NCI-H2029 (cell line): ENCODE measurements around the gene PCDH8.

Source experiments
- DNase-seq: peaks from one replicate; lab custom pipeline; 2025; lab: John Stamatoyannopoulos, UW

PCDH8 gene, protein sequence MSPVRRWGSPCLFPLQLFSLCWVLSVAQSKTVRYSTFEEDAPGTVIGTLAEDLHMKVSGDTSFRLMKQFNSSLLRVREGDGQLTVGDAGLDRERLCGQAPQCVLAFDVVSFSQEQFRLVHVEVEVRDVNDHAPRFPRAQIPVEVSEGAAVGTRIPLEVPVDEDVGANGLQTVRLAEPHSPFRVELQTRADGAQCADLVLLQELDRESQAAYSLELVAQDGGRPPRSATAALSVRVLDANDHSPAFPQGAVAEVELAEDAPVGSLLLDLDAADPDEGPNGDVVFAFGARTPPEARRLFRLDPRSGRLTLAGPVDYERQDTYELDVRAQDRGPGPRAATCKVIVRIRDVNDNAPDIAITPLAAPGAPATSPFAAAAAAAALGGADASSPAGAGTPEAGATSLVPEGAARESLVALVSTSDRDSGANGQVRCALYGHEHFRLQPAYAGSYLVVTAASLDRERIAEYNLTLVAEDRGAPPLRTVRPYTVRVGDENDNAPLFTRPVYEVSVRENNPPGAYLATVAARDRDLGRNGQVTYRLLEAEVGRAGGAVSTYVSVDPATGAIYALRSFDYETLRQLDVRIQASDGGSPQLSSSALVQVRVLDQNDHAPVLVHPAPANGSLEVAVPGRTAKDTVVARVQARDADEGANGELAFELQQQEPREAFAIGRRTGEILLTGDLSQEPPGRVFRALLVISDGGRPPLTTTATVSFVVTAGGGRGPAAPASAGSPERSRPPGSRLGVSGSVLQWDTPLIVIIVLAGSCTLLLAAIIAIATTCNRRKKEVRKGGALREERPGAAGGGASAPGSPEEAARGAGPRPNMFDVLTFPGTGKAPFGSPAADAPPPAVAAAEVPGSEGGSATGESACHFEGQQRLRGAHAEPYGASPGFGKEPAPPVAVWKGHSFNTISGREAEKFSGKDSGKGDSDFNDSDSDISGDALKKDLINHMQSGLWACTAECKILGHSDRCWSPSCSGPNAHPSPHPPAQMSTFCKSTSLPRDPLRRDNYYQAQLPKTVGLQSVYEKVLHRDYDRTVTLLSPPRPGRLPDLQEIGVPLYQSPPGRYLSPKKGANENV

DNA sequence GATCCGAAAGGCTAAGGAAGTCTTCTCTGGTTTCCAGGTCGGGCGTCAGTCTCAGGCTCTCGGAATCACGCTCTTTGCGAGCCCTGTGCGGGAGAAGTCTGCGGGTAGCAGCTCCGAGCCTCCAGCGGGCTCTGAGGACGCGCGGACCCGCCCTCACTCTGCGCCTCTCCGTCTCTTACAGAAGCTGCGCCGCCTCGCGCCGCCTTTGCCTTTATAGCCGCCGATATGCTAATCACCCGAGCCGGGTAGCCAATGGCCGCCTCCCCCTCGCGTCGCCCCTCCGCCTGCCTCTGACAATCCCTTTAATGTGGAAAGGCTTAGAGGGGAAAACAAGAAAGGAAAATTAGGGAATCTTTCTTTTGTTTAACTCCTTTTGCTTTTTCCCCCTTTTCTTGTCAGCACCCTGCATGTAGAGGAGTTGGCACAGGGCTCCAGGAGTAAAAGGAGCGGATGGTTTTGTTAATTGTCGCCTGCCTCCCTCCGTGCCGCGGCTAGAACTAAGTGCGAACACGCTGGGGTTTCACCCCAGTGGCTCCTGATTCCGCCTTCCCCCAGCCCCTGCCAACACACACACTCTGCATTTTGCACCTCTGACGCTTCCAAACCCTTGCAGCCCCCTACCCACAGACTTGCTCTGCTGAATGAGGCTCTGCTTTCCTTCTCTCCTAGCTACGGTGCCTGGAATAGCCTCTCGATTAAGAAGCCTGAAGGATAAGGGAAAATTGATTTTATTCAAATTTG, at the start of gene PCDH8:
Gene PCDH8 (minus strand): TSS at position 186 of the 741 bp plus-strand sequence. CDS start 204 bp downstream, outside the sequence.
- peak; percentile 63 for DNase-seq

DNA sequence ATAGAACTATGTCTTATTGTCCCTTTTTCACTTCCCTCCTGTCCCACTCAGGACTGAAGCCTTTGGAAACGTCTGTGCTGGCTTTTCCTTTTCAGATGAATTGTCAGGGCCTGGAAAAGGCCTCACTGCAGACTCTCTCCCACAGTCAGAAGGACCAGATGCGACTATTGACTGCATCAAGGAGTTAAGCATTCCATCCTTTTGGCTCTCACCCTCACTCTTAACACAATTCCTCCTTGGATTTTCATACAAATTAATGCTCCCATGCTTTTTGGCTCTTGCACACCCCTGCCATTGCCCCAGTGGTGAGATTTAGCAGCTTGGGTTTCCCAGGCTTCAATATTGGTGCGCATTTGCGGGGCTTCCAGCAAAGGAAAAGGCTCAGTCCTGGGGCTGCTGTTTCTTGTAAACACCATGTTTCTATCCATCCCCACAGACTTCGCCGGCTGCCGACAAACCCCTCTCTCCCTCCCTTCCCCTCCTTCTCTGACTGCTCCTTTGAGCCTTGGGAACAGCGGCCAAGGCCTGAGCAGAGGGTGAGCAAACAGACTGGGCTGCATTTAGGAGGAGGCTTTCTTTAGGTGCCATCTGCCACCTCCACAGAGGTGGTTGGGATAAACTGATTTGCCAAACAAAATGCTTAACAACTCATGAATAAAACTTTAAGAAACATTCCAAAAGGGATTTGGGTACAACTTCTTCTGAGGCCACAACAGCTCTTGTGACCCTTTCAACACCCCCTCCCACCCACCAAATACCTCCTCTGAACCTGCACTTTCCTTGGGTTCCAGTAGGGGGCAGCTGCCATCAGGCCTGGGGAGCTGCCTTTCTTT, 48.6 kb upstream of the PCDH8 start:
- DNase-seq, result no peak

DNA sequence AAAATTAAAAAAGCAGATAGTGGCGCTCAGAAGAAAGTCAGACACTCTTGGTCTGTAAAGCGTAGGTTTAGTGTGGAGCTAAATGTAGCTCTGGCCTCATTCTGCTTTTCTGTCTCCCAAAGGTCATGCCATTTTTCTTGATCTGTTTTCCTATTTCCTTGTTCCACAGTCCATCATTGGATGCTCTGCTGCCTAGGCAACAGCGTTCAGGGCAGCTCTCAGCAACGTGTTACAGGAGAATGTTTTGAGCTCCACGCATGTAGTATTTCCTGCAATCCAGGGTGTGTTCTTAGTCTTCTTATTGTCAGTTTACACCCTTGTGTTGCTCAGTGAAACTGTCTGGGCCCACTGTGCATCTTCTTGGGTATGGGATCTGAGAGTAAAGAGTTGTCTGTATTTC, 46.0 kb upstream of the PCDH8 start:
- DNase-seq, result no peak

DNA sequence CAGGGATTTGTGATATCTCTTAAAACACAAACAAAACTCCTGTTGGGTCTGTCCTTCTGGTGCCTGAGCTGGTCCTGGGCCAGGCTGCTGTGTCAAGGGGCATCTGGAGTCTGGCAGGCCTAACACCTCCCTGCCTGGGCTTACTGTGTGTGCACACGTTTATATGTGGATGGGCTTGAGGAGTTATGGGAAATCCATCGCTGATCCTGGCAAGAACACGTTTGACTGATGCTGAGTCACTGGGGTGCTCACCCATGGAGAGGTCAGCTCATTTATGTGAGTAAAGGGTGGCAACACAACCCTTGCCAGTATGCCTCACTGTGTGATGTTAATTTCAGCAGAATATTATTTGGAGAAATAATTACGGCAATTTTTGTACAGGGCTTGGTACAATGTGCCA, 44.5 kb upstream of the PCDH8 start:
- DNase-seq, result no peak

DNA sequence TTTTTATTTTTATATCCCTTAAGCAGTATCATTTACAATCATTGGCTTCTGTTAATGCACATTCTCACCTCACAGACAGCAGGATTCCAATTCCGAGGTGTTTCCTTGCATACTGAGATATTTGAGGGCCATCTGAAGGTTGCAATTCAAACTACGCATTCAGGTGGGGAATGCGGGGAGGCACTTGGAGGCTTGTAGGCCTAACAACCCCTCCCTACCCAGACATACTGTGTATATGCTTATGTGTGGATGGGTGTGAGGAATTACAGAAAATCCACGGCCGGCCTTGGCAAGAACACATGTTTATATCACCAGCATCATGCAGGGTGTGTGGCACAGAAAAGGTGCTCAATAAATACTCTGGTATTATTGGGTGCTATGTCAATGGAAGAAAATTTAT, 43.3 kb upstream of the PCDH8 start:
- DNase-seq, result no peak

DNA sequence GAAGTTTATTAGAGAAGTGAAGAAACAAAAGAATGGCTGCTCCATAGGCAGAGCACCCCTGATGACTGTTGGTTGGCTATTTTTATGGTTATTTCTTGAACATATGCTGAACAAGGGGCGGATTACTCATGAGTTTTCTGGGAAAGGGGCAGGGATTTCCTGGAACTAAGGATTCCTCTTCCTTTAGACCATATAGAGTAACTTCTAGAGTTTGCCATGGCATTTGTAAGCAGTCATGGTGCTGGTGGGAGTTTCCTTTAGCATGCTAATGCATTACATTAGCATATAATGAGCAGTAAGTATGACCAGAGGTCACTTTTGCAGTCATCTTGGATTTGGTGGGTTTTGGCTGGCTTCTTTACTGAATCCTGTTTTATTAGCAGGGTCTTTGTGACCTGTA, 38.7 kb upstream of the PCDH8 start:
- no peak for DNase-seq

DNA sequence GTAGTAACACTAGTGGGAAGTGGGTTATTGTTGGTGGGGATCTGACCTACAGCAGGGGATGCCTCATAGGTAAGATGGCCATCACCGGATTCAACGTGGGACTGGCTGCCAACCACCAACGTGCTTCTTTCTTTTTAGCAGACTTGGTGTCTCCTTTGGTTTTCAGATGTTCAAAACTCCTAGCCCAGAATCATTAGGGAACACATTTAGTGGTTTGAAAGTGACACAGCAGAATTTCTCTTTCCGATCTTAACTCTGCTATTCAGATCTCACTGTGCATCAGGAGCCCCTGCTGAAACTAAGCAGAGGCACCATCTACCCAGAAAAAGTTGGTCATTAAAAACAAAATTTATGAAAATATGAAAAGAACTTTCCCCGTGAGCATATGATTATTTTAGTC, 36.7 kb upstream of the PCDH8 start:
- no peak for DNase-seq

DNA sequence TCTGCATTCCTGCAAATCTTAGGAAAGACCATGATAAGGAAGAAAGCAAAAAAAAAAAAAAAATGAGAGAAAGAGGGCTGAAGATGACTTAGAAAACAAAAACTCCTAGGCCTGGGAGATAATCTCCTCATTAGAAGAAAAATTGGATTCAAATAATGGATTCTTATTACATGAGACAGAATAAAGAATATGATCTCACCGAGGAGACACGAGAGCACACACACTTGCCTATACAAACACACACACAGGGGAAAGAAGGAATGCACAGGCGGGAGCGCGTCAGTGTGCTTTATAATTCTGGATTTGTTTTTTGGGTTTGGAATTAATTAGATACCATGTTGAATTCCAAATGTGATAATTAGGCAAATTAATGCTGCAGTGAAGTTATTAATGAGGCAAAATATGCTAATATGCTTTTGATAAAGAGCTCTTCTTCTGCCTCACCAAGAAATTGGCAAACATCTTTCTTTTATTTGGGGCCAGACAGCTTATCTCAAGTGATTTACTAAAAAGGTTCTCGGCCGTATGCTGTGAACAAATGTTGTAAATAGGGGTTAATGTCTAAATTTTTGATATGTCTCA, 36.1 kb upstream of the PCDH8 start:
- DNase-seq, result no peak

DNA sequence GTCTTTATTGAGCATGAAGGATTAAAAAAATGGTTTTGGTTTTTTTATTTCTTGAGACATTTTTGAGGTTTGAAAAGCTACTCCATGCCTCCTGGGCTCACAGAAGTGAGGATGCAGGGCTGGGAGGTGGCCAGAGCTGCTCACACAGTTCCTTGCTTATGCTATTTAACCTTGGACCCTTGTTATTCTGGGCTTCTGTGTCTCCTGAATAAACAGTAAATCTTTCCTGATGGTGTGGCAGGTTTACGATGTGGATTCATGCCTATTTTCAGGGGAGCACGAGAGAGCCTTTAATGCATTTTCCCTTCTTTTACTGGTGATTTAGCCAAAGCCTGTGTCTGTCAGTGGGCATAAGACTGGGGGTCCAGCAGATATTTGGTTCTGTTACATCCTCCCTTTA, 34.3 kb upstream of the PCDH8 start:
- no peak for DNase-seq

DNA sequence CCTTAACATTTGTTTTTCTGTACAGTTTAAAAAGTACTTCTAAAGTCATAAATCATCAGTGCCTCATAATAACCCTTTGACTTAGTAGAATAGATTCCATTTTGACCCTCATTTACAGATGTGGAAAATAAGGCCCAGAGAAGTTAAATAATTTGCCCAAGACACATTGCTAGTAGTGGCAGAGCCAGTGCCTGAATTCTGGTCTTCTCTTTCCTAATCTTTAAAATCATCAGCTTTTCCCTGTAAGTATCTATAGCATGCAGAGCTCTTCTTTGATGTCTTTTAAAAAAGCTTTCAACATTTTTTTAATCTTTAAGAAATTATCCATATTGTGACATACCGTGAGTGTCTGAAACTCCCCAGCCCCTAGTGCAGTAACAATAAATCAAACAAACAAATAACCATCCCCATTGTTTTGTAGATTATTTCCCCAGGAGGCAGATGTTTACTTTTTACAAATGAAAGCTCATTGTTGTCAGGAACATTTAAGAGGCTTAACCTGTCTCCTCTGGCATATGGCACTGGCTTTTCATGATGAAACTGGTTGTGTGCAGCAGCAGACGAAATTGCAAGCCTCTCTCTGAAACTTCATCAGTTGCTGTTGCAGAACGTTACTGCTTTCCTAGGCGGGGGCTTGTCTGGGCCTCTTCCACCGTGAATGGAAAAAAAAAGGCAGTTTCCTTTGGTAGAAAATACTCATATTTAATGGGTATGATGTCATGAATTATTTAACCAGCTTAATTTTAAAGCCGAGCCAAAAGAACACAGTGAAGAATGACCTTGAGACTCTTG, 31.7 kb upstream of the PCDH8 start:
- DNase-seq, result no peak

DNA sequence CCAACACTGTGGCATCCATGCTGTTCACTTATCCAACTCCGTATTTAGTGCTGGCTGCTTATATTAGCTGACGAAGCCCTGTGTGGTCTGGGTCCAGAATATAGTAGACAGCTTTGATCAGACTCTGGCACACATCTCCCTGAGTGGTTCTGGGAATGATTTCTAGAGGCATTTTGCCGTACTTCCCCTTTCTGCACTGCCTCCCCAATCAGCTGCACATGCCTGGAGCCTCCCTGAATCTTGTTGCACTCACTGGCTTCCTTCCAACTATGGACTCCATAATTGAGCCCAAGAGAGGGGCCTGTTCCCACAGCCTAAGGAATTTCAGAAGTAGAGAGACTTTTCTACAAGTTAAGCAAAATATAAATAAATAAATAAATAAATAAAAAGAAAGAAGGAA, 30.4 kb upstream of the PCDH8 start:
- DNase-seq, result no peak

DNA sequence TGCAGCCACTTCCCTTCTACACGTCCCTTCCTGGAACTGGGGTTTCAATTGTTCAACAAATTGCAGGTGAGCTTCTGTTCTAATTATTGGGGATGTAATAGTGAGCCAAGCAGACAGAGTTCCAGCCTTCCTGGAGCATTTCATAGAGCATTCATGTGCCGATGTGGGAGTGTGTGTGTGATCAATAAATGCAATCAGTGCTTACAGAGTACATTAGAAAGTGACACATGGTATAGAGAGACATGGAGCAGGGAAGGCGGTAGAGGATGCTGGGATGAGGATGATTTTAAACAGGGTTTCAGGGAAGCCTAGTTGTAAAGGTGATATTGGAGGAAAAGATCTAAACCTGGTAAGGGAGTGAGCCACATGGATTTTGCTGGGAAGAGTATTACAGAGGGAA, 21.7 kb upstream of the PCDH8 start:
- no peak for DNase-seq

DNA sequence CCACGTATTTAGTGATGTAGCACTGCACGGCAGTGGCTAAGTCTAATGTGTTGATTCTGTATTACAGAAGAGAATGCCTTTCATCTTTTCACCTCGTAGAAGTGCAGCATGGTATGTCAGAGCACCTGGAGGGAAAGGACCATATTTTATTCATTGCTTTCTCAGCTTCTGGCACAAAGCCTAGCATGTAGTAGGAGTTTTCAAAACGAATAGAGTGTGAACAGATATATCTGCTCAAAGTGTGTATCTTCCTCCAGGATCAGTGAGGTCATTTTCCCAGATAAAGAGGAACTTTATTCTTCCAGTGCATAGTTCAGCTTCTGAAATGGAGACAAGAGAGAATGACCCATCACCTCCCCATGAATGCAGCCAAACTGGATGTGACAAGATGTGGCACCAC, 21.2 kb upstream of the PCDH8 start:
- no peak for DNase-seq

DNA sequence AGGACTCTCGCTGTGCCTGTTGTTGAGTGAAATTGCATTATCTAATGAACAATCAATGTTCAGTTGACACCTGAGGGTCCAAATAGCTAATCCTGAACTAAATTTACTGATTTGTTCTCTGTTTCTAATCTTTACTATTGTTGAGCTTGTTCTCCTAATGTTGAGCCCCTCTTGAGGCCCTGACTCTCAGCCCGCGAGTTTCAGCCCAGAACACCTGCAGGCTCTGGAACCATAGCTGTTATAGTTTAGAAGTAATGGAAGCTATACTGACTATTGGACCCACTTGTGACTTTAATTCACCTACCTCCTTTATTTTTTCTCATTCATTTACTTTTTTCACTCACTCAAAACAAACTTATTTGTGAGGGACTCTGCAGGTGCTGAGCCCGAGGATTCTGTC, 20.6 kb upstream of the PCDH8 start:
- no peak for DNase-seq

DNA sequence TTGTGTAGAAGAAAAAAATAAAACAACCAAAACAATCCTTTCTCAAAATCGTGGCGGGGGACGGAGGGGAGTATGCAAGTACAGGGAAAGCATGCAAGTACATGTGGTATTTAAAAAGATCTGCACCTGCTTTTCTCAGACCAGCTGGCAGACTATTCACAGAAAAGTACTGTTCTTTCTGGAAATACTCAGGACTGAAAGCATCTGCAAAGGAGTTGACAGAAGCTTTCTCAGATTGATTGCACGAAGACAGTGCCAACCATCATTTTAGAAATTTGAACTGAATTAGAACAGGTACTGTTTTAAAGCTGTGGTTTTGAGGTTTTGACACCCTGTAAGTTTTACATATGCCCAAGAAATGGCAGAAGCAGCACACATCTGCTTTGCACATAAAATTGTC, 19.8 kb upstream of the PCDH8 start:
- DNase-seq, result no peak

DNA sequence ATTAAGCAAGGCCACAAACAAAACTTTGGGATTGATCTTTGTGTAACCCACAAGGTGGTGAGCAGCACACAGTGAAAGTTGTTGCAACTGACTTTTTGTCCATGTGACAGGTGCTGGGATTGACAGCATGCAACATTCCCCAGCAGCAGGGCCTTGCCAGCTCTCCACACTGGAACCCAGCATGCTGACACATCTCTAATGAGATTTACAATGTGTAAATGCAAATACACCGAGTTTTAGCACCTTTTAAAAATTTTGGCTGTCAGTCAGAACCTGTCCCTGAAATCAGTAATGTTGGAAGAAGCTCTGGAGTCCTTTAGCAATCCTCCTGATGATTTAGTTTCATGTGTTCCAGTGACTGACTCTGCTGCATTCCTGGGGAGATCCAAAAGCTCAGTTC, 16.5 kb upstream of the PCDH8 start:
- DNase-seq, result no peak

DNA sequence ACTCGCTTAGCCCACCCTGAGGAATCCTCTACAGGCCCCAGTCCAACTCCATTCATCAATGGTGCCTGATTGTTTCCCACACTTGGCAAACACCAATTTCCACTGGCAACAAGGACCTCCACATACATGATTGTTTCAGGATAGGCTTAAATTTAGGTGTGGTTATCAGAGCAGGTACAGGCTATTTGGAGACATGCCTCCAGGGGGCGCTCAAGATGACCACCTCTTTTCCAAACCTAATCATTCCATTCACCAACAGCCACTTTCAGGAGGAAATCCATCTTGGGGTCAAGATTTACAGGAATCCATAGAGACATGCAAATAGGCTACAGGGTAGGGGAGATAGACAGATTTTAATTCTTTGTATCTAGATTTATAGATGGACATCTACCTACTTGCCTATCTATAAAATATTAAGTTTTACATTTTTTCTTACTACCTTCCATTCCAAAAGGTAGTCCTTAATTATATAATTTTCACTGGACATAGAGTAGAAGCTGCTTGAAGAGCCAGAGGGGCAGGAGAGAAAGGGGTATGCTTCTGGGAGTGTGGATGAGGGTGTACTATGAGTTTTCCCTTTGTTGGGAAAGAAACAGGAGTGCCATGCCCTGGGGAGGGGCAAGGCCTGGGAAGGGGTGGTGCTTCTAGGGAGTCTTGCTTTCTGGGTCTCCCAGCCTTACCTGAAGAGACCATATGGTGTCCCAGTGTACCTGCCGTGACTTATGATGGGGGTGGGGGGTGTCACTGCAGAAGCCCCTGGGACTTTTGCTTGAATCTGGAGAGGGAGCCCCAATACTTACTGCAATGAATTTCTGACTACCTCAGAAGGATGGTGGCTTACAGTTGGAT, 14.1 kb upstream of the PCDH8 start:
- DNase-seq, result no peak

DNA sequence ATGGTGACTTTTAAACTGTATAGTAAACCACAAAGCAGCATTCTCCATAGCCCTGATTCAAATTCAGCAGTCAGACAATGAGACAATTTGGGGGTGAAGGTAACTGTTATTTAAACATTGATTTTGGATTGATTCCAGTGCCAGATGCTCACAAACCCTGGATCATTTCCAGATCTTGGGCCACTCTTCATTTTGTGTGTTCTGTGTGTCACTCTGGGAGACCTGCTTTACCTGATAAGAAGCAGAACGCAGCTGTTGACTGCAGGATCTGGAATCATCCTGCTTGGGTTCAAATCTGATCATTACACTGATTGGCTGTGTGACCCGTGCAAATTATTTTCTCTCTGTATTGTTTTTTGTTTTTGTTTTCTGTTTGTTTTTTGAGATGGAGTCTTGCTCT, 4.0 kb upstream of the PCDH8 start:
- DNase-seq, result peak; percentile 29
